HepG2 (cell line): ENCODE data around the gene AHNAK. TPM values are rescaled to one million over a fixed set of nuclear protein-coding genes. Genes with fewer than 3 reads are reported as not detected.
A peak's percentile ranks its signal among the peaks of the same experiment; 100 is the strongest.

ENCODE experiments used
- AGO2 ChIP-seq: fragments of 200-400 bp; formaldehyde crosslinking; optimal IDR thresholded peaks from 2 replicates; pipeline ENCODE3; 2017; ENCODE audit warnings: mild to moderate bottlenecking, low read depth, low read length, moderate library complexity
- ATF2 ChIP-seq: sonication (generic); formaldehyde crosslinking; IDR thresholded peaks from 2 replicates; pipeline ENCODE4 v1.4.0; 2020; ENCODE audit warnings: missing genetic modification reagents
- CREB1 ChIP-seq, 2 experiments: fragments of 450-650 bp in 1 of 2; IDR thresholded peaks; 2 replicates each; pipeline ENCODE4 v1.6.1; 2016 to 2017; ENCODE audit warnings: control low read depth in 1 of 2, mild to moderate bottlenecking in 1 of 2, missing compliant biosample characterization in 1 of 2, missing genetic modification characterization in 1 of 2
- ELF1 ChIP-seq: sonication (generic); formaldehyde crosslinking; IDR thresholded peaks from 2 replicates; pipeline ENCODE4 v1.4.0; 2020; ENCODE audit warnings: missing genetic modification reagents
- EP300 ChIP-seq, 3 experiments: sonication (generic) in 1 of 3; formaldehyde crosslinking in 1 of 3; IDR thresholded peaks; 2 replicates each; pipeline versions ENCODE4 v1.5.1 to v1.6.1; 2011 to 2020; ENCODE audit warnings: low read depth in 2 of 3, low read length in 2 of 3, borderline replicate concordance in 1 of 3, improper control_type of control experiment in 1 of 3, mild to moderate bottlenecking in 1 of 3, missing genetic modification reagents in 1 of 3, moderate library complexity in 1 of 3
- FLYWCH1 ChIP-seq: sonication (generic); formaldehyde crosslinking; IDR thresholded peaks from 2 replicates; pipeline ENCODE4 v1.8.1; 2023; ENCODE audit warnings: mild to moderate bottlenecking, missing genetic modification reagents
- FOSL2 ChIP-seq: sonication (generic); formaldehyde crosslinking; IDR thresholded peaks from 2 replicates; pipeline ENCODE4 v1.4.0; 2020; ENCODE audit warnings: missing genetic modification reagents
- FOXK1 ChIP-seq: sonication (generic); formaldehyde crosslinking; IDR thresholded peaks from 2 replicates; pipeline ENCODE4 v1.4.0; 2020; ENCODE audit warnings: low read depth, missing genetic modification reagents, borderline replicate concordance
- JUN ChIP-seq: sonication (generic); formaldehyde crosslinking; IDR thresholded peaks from 2 replicates; pipeline ENCODE4 v1.4.0; 2020; ENCODE audit warnings: mild to moderate bottlenecking, missing genetic modification reagents
- NFKBIZ ChIP-seq: IDR thresholded peaks from 2 replicates; pipeline ENCODE4 v1.6.1; 2018; ENCODE audit warnings: missing genetic modification reagents, missing compliant biosample characterization
- NR2F1 ChIP-seq, 2 experiments: fragments of 450-650 bp in 1 of 2; formaldehyde crosslinking in 1 of 2; IDR thresholded peaks; 2 replicates each; pipeline versions ENCODE4 v1.5.0 to v1.6.1; 2016 to 2020; ENCODE audit warnings: mild to moderate bottlenecking in 1 of 2, missing compliant biosample characterization in 1 of 2, missing genetic modification reagents in 1 of 2, moderate library complexity in 1 of 2
- RBM39 ChIP-seq: fragments of 200-400 bp; formaldehyde crosslinking; IDR thresholded peaks from one replicate; pipeline ENCODE4 v1.6.1; 2018; ENCODE audit warnings: antibody characterized with exemption, mild to moderate bottlenecking, low read depth, low read length; ENCODE audit not compliant: poor library complexity, severe bottlenecking
- SMARCC2 ChIP-seq: fragments of 450-650 bp; IDR thresholded peaks from 2 replicates; pipeline ENCODE4 v1.6.1; 2017; ENCODE audit warnings: antibody characterized with exemption, mild to moderate bottlenecking
- TBL1XR1 ChIP-seq: fragments of 150-350 bp; IDR thresholded peaks from 2 replicates; pipeline ENCODE4 v1.6.1; 2014; ENCODE audit warnings: borderline replicate concordance, low read length; ENCODE audit not compliant: partially characterized antibody
- TBX2 ChIP-seq: sonication (generic); formaldehyde crosslinking; IDR thresholded peaks from 2 replicates; pipeline ENCODE4 v1.5.0; 2020; ENCODE audit warnings: missing genetic modification reagents, mild to moderate bottlenecking, borderline replicate concordance
- U2AF2 ChIP-seq: fragments of 200-400 bp; formaldehyde crosslinking; IDR thresholded peaks from 2 replicates; pipeline ENCODE4 v1.6.1; 2017; ENCODE audit warnings: low read depth, mild to moderate bottlenecking, low read length
- ZFP36L1 ChIP-seq: sonication (generic); formaldehyde crosslinking; IDR thresholded peaks from 2 replicates; pipeline ENCODE4 v1.8.0; 2022; ENCODE audit warnings: mild to moderate bottlenecking, missing genetic modification reagents, moderate library complexity
- ZNF10 ChIP-seq: sonication (generic); formaldehyde crosslinking; IDR thresholded peaks from 2 replicates; pipeline ENCODE4 v1.4.0; 2020; ENCODE audit warnings: mild to moderate bottlenecking, low read depth, missing genetic modification reagents, borderline replicate concordance
- ZNF547 ChIP-seq: sonication (generic); formaldehyde crosslinking; IDR thresholded peaks from 2 replicates; pipeline ENCODE4 v1.5.1; 2020; ENCODE audit warnings: mild to moderate bottlenecking, missing genetic modification reagents
- ZNF557 ChIP-seq: sonication (generic); formaldehyde crosslinking; IDR thresholded peaks from 2 replicates; pipeline ENCODE4 v1.4.0; 2020; ENCODE audit warnings: missing genetic modification reagents
- ZNF564 ChIP-seq: sonication (generic); formaldehyde crosslinking; IDR thresholded peaks from 2 replicates; pipeline ENCODE4 v1.8.1; 2023; ENCODE audit warnings: mild to moderate bottlenecking, missing genetic modification reagents
- ZNF577 ChIP-seq: sonication (generic); formaldehyde crosslinking; IDR thresholded peaks from 2 replicates; pipeline ENCODE4 v1.4.0; 2020; ENCODE audit warnings: mild to moderate bottlenecking, low read depth, missing genetic modification reagents, borderline replicate concordance
- ZNF616 ChIP-seq: sonication (generic); formaldehyde crosslinking; IDR thresholded peaks from 2 replicates; pipeline ENCODE4 v1.5.0; 2020; ENCODE audit warnings: low read depth, mild to moderate bottlenecking, missing genetic modification reagents
- ZNF749 ChIP-seq: sonication (generic); formaldehyde crosslinking; IDR thresholded peaks from 2 replicates; pipeline ENCODE4 v1.8.0; 2022; ENCODE audit warnings: mild to moderate bottlenecking, missing genetic modification reagents, moderate library complexity, borderline replicate concordance
- ZNF878 ChIP-seq: sonication (generic); formaldehyde crosslinking; IDR thresholded peaks from 2 replicates; pipeline ENCODE4 v1.8.1; 2023; ENCODE audit warnings: mild to moderate bottlenecking, missing genetic modification reagents, moderate library complexity
- polyA plus RNA-seq, 8 experiments: library from polyadenylated mRNA; depleted of rRNA in 3 of 8; stranded (reverse) in 7 of 8; unstranded in 1 of 8; fragments of >200 nt; fragmentation: Illumina TruSeq in 4 of 8; extraction: Trizol in 4 of 8; gene quantifications; 2 replicates each; pipeline versions ENCODE4 v1.2.1 to v1.2.3, GENCODE V29; 2011 to 2016; ENCODE audit warnings: low read depth in 4 of 8, missing spikeins in 1 of 8, mixed read lengths in 1 of 8; ENCODE audit not compliant: insufficient read depth in 1 of 8
- total RNA-seq, 5 experiments: library from RNA; depleted of rRNA; stranded (reverse); fragments of >200 nt; fragmentation: Illumina TruSeq; extraction: Trizol; gene quantifications; 2 replicates each; pipeline ENCODE4 v1.2.3, GENCODE V29; 2016; ENCODE audit warnings: low read depth in 1 of 5
- TF ChIP-seq, protein P1 (sequence below): IDR thresholded peaks from 2 replicates; pipeline ENCODE4 v1.6.1; 2016; ENCODE audit warnings: low read depth, borderline replicate concordance
- TF ChIP-seq, protein P2 (sequence below): sonication (generic); formaldehyde crosslinking; IDR thresholded peaks from 2 replicates; pipeline ENCODE4 v1.9.0; 2021; ENCODE audit warnings: missing genetic modification reagents, mild to moderate bottlenecking, borderline replicate concordance

AHNAK gene
- total and polyA plus RNA-seq, 2 of the 13 experiments (the other 11 are each of a cell fraction or from before 2014, with no cell fraction given), result 23.4 to 25.0 TPM

GRCh38 chr11:62548545-62549335 lies 2.1 kb upstream of the AHNAK start (continued):
- TF ChIP-seq, protein P1, sequence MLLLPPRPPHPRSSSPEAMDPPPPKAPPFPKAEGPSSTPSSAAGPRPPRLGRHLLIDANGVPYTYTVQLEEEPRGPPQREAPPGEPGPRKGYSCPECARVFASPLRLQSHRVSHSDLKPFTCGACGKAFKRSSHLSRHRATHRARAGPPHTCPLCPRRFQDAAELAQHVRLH (CRISPR knock-in tag), result peak; percentile 42; the same call in 1 of the 2 replicates
- no peak for TF ChIP-seq ATF2 (CRISPR knock-in tag)
- peak; percentile 33 for TF ChIP-seq FOSL2 (CRISPR knock-in tag)
- TF ChIP-seq SMARCC2, result no peak
- TF ChIP-seq TBL1XR1, result no peak
- no peak for TF ChIP-seq AGO2
- TF ChIP-seq TBX2 (CRISPR knock-in tag), result peak; percentile 36; the same call in 1 of the 2 replicates
- TF ChIP-seq NFKBIZ (CRISPR knock-in tag), result 0 out of 2 replicates have a peak, but pooled peaks have one; percentile 65
- no peak for TF ChIP-seq ZNF577 (CRISPR knock-in tag)
- no peak for TF ChIP-seq ZNF564 (CRISPR knock-in tag)
- TF ChIP-seq ZNF557, result no peak
- TF ChIP-seq NR2F1 (CRISPR knock-in tag; IDR thresholded peaks at IDR 0.05), result no peak
- TF ChIP-seq U2AF2, result no peak
- TF ChIP-seq CREB1 (IDR thresholded peaks at IDR 0.05), result no peak
- no peak for TF ChIP-seq CREB1 (CRISPR knock-in tag; IDR thresholded peaks at IDR 0.05)
- no peak for TF ChIP-seq FLYWCH1
- no peak for TF ChIP-seq RBM39
- TF ChIP-seq, protein P2, sequence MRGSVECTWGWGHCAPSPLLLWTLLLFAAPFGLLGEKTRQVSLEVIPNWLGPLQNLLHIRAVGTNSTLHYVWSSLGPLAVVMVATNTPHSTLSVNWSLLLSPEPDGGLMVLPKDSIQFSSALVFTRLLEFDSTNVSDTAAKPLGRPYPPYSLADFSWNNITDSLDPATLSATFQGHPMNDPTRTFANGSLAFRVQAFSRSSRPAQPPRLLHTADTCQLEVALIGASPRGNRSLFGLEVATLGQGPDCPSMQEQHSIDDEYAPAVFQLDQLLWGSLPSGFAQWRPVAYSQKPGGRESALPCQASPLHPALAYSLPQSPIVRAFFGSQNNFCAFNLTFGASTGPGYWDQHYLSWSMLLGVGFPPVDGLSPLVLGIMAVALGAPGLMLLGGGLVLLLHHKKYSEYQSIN, result no peak
- TF ChIP-seq ELF1, result no peak
- TF ChIP-seq ZNF10 (CRISPR knock-in tag), result no peak
- TF ChIP-seq ZNF616 (CRISPR knock-in tag), result no peak
- TF ChIP-seq ZNF878 (CRISPR knock-in tag), result no peak; the same call in 1 of the 2 replicates
- TF ChIP-seq JUN (CRISPR knock-in tag), result no peak
- TF ChIP-seq ZNF547 (CRISPR knock-in tag), result peak; percentile 61; the same call in 1 of the 2 replicates
- no peak for TF ChIP-seq ZFP36L1
- TF ChIP-seq FOXK1, result peak; percentile 47; the same call in 1 of the 2 replicates
- TF ChIP-seq ZNF749, result no peak
- TF ChIP-seq EP300 (IDR thresholded peaks at IDR 0.05; ENCODE audit: low read depth in 2 of 2, low read length in 2 of 2), result peak in 1 of 2 experiments; percentile 72; a peak in 2 of 4 replicates
- TF ChIP-seq EP300 (CRISPR knock-in tag; IDR thresholded peaks at IDR 0.05; ENCODE audit: borderline replicate concordance), result no peak; the same call in 1 of the 2 replicates
